WTC11 (cell line): Measurements from ENCODE around the gene CYP46A1. TPM values are rescaled to one million over a fixed set of nuclear protein-coding genes. Genes with fewer than 3 reads are reported as not detected.

ENCODE experiments used
- ATAC-seq: fragments of 200-7000 bp; cut with Tn5 transposase; 2 replicates; pipeline ENCODE4 v1.10.0; 2021; ENCODE audit warnings: mild to moderate bottlenecking, moderate library complexity
- CTCF ChIA-PET: fragments of 300-600 bp; sonication (Branson Sonifier 250); formaldehyde crosslinking; loops from one replicate; lab custom pipeline; 2021; ENCODE audit warnings: antibody characterized with exemption; lab: Charles Lee
- POLR2A ChIA-PET: fragments of 350-600 bp; sonication (Branson Sonifier 250); formaldehyde crosslinking; loops from one replicate; lab custom pipeline; 2021; ENCODE audit warnings: antibody characterized with exemption; lab: Charles Lee
- DNase-seq: peaks from one replicate; pipeline ENCODE4 v3.0.0; 2021; ENCODE audit warnings: low spot score
- H3K27ac Mint-ChIP-seq: 2 replicates; pipeline ENCODE4 v1.8.0; 2021; ENCODE audit warnings: mixed read lengths
- H3K27me3 Mint-ChIP-seq: 2 replicates; pipeline ENCODE4 v1.8.0; 2021; ENCODE audit warnings: low read depth, mild to moderate bottlenecking, moderate library complexity, mixed read lengths
- H3K36me3 Mint-ChIP-seq: 2 replicates; pipeline ENCODE4 v1.8.0; 2021; ENCODE audit warnings: mixed read lengths
- H3K4me1 Mint-ChIP-seq: 2 replicates; pipeline ENCODE4 v1.8.0; 2022; ENCODE audit warnings: mixed read lengths
- H3K4me3 Mint-ChIP-seq: 2 replicates; pipeline ENCODE4 v1.8.0; 2021; ENCODE audit warnings: mild to moderate bottlenecking, moderate library complexity, mixed read lengths
- H3K9me3 Mint-ChIP-seq: 2 replicates; pipeline ENCODE4 v1.8.0; 2021; ENCODE audit warnings: mixed read lengths
- ETV6 ChIP-seq: sonication (generic); formaldehyde crosslinking; IDR thresholded peaks from 2 replicates; pipeline ENCODE4 v1.8.1; 2022; ENCODE audit warnings: mild to moderate bottlenecking, missing genetic modification reagents
- FOXP1 ChIP-seq: sonication (generic); formaldehyde crosslinking; IDR thresholded peaks from 2 replicates; pipeline ENCODE4 v1.8.0; 2022; ENCODE audit warnings: missing genetic modification reagents, mild to moderate bottlenecking, moderate library complexity, borderline replicate concordance
- NFE2L1 ChIP-seq: sonication (generic); formaldehyde crosslinking; IDR thresholded peaks from 2 replicates; pipeline ENCODE4 v1.8.1; 2023; ENCODE audit warnings: missing genetic modification reagents
- NFYB ChIP-seq: sonication (generic); formaldehyde crosslinking; conservative IDR thresholded peaks from 2 replicates; pipeline ENCODE4 v1.8.0; 2022; ENCODE audit warnings: low read depth, missing genetic modification reagents
- NR1H2 ChIP-seq: sonication (generic); formaldehyde crosslinking; IDR thresholded peaks from 2 replicates; pipeline ENCODE4 v1.9.0; 2021; ENCODE audit warnings: mild to moderate bottlenecking, moderate library complexity, missing genetic modification reagents
- SMAD4 ChIP-seq: sonication (generic); formaldehyde crosslinking; IDR thresholded peaks from 2 replicates; pipeline ENCODE4 v1.8.0; 2022; ENCODE audit warnings: mild to moderate bottlenecking, missing genetic modification reagents
- TP53 ChIP-seq: sonication (generic); formaldehyde crosslinking; IDR thresholded peaks from 2 replicates; pipeline ENCODE4 v1.8.1; 2023; ENCODE audit warnings: mild to moderate bottlenecking, missing genetic modification reagents
- total RNA-seq: library from RNA; stranded (reverse); gene quantifications from 3 replicates; pipeline ENCODE4 v1.2.3, GENCODE V29; 2021
- TF ChIP-seq, protein P1 (sequence below): sonication (generic); formaldehyde crosslinking; IDR thresholded peaks from 2 replicates; pipeline ENCODE4 v1.8.1; 2022; ENCODE audit warnings: low read depth, missing genetic modification reagents, borderline replicate concordance
- TF ChIP-seq, protein P2 (sequence below): sonication (generic); formaldehyde crosslinking; IDR thresholded peaks from 2 replicates; pipeline ENCODE4 v1.8.1; 2023; ENCODE audit warnings: mild to moderate bottlenecking, missing genetic modification reagents
- TF ChIP-seq, protein P3 (sequence below): sonication (generic); formaldehyde crosslinking; IDR thresholded peaks from 2 replicates; pipeline ENCODE4 v1.8.1; 2023; ENCODE audit warnings: mild to moderate bottlenecking, missing genetic modification reagents, moderate library complexity
- TF ChIP-seq, protein P4 (sequence below): sonication (generic); formaldehyde crosslinking; IDR thresholded peaks from 2 replicates; pipeline ENCODE4 v1.8.0; 2023; ENCODE audit warnings: mild to moderate bottlenecking, missing genetic modification reagents
- TF ChIP-seq, protein P5 (sequence below): sonication (generic); formaldehyde crosslinking; IDR thresholded peaks from 2 replicates; pipeline ENCODE4 v1.8.1; 2022; ENCODE audit warnings: low read depth, mild to moderate bottlenecking, moderate library complexity, missing genetic modification reagents, borderline replicate concordance
- TF ChIP-seq, protein P6 (sequence below): sonication (generic); formaldehyde crosslinking; IDR thresholded peaks from 2 replicates; pipeline ENCODE4 v1.8.1; 2022; ENCODE audit warnings: mild to moderate bottlenecking, moderate library complexity, missing genetic modification reagents
- TF ChIP-seq, protein P7 (sequence below): sonication (generic); formaldehyde crosslinking; IDR thresholded peaks from 2 replicates; pipeline ENCODE4 v1.8.1; 2023; ENCODE audit warnings: mild to moderate bottlenecking, missing genetic modification reagents
- TF ChIP-seq, protein P8 (sequence below): sonication (generic); formaldehyde crosslinking; IDR thresholded peaks from 2 replicates; pipeline ENCODE4 v1.8.0; 2023; ENCODE audit warnings: missing genetic modification reagents
- TF ChIP-seq, protein P9 (sequence below): sonication (generic); formaldehyde crosslinking; IDR thresholded peaks from 2 replicates; pipeline ENCODE4 v1.8.1; 2023; ENCODE audit warnings: mild to moderate bottlenecking, missing genetic modification reagents, moderate library complexity

Gene CYP46A1
- total RNA-seq, 1 experiment from 2014 or later: 0.77 TPM

DNA sequence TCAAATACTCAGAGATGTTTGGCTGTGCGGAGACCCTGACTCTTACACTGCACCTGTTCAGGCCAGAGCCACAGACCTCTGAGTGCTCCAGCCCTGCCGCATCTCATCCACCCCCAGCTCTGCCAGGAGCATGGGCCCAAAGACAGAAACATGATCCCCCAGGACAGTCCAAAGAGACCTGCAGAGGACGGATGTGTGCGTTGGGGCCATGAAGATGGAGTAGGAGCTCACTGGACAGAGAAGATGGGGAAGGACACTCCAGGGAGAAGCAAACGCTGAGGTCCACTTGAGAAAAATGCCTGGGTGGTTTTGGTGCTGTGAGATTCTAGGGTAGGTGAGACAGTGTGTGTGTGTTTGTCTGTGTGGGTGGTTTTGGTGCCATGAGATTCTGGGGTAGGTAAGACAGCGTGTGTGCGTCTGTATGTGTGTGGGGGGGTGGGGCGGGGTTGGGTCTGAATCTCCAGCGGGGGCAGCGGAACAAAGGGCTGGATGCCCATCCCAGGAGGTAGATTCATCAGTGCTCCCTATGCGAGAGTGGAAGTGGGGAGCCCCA is 40.0 kb upstream of the CYP46A1 start:
- CTCF ChIA-PET: no interaction called here
- no peak overlapping the region for H3K27ac Mint-ChIP-seq
- peaks cover 5% of the 10 kb centered on the region for H3K4me1 Mint-ChIP-seq
- H3K36me3 Mint-ChIP-seq: no peaks in the 10 kb centered on the region
- TF ChIP-seq, protein P1, sequence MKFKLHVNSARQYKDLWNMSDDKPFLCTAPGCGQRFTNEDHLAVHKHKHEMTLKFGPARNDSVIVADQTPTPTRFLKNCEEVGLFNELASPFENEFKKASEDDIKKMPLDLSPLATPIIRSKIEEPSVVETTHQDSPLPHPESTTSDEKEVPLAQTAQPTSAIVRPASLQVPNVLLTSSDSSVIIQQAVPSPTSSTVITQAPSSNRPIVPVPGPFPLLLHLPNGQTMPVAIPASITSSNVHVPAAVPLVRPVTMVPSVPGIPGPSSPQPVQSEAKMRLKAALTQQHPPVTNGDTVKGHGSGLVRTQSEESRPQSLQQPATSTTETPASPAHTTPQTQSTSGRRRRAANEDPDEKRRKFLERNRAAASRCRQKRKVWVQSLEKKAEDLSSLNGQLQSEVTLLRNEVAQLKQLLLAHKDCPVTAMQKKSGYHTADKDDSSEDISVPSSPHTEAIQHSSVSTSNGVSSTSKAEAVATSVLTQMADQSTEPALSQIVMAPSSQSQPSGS (CRISPR knock-in tag): no peak
- TF ChIP-seq NFYB (CRISPR knock-in tag) (no peak), NR1H2 (CRISPR knock-in tag) (no peak), SMAD4 (no peak)
- TF ChIP-seq, protein P2, sequence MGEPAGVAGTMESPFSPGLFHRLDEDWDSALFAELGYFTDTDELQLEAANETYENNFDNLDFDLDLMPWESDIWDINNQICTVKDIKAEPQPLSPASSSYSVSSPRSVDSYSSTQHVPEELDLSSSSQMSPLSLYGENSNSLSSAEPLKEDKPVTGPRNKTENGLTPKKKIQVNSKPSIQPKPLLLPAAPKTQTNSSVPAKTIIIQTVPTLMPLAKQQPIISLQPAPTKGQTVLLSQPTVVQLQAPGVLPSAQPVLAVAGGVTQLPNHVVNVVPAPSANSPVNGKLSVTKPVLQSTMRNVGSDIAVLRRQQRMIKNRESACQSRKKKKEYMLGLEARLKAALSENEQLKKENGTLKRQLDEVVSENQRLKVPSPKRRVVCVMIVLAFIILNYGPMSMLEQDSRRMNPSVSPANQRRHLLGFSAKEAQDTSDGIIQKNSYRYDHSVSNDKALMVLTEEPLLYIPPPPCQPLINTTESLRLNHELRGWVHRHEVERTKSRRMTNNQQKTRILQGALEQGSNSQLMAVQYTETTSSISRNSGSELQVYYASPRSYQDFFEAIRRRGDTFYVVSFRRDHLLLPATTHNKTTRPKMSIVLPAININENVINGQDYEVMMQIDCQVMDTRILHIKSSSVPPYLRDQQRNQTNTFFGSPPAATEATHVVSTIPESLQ: no peak
- TF ChIP-seq, protein P3, sequence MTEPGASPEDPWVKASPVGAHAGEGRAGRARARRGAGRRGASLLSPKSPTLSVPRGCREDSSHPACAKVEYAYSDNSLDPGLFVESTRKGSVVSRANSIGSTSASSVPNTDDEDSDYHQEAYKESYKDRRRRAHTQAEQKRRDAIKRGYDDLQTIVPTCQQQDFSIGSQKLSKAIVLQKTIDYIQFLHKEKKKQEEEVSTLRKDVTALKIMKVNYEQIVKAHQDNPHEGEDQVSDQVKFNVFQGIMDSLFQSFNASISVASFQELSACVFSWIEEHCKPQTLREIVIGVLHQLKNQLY (CRISPR knock-in tag): no peak
- TF ChIP-seq, protein P4, sequence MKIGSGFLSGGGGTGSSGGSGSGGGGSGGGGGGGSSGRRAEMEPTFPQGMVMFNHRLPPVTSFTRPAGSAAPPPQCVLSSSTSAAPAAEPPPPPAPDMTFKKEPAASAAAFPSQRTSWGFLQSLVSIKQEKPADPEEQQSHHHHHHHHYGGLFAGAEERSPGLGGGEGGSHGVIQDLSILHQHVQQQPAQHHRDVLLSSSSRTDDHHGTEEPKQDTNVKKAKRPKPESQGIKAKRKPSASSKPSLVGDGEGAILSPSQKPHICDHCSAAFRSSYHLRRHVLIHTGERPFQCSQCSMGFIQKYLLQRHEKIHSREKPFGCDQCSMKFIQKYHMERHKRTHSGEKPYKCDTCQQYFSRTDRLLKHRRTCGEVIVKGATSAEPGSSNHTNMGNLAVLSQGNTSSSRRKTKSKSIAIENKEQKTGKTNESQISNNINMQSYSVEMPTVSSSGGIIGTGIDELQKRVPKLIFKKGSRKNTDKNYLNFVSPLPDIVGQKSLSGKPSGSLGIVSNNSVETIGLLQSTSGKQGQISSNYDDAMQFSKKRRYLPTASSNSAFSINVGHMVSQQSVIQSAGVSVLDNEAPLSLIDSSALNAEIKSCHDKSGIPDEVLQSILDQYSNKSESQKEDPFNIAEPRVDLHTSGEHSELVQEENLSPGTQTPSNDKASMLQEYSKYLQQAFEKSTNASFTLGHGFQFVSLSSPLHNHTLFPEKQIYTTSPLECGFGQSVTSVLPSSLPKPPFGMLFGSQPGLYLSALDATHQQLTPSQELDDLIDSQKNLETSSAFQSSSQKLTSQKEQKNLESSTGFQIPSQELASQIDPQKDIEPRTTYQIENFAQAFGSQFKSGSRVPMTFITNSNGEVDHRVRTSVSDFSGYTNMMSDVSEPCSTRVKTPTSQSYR (CRISPR knock-in tag): no peak
- no peak for DNase-seq
- POLR2A ChIA-PET: no interaction called here
- peaks cover 37% of the 10 kb centered on the region for H3K27me3 Mint-ChIP-seq
- ATAC-seq: no peak
- H3K9me3 Mint-ChIP-seq: no peaks in the 10 kb centered on the region
- H3K4me3 Mint-ChIP-seq: peak overlapping the region; percentile 55

DNA sequence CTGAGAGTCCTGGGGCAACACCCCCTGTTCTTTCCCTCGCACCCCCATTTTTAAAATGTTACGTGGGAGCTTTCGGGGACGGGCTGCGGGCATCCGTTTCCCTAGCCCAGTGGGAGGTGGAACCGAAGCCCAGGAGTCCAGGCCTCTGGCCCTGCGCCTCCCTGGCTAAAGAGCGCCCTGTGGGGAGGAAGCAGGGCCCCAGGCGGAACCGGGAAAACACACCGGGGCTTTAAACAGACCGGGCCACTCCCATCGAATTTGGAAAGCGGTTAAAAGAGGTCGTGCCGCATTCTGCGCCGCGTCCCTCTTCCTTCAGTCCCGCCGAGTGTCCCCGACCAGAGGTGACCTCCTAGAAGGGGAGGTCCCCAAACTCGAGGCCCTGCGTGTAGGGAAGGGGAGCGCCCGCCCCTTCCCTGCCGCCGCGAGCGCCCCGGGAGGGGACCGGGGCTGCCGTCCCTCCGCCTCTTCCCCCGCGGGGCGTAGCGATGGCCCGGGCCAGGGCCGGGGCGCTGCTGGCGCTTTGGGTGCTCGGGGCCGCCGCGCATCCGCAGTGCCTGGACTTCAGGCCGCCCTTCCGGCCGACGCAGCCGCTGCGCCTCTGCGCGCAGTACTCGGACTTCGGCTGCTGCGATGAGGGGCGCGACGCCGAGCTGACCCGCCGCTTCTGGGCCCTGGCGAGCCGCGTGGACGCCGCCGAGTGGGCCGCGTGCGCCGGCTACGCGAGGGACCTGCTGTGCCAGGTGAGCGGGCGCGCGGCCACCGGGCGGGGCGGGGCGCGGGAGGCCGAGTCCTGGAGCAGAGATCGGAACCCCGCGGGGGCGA is 39.2 kb upstream of the CYP46A1 start, which contains the start of gene HHIPL1:
TSS of gene HHIPL1 (plus strand) at position 407 of the 822 bp plus-strand sequence. CDS start at position 486, 79 bp downstream.
- Mint-ChIP-seq H3K27ac (no peak within 1 kb of the TSS), H3K4me3 (peak within 1 kb of the TSS; percentile 59), H3K4me1 (peaks cover 5% of the 10 kb centered on the region), H3K27me3 (peaks cover 37% of the 10 kb centered on the region), H3K9me3 (no peaks in the 10 kb centered on the region), H3K36me3 (no peaks in the 10 kb centered on the region)
- POLR2A ChIA-PET: no interaction called here
- CTCF ChIA-PET: no interaction called here
- peak; percentile 71 for ATAC-seq
- DNase-seq: peak; percentile 42
- TF ChIP-seq, protein P5, sequence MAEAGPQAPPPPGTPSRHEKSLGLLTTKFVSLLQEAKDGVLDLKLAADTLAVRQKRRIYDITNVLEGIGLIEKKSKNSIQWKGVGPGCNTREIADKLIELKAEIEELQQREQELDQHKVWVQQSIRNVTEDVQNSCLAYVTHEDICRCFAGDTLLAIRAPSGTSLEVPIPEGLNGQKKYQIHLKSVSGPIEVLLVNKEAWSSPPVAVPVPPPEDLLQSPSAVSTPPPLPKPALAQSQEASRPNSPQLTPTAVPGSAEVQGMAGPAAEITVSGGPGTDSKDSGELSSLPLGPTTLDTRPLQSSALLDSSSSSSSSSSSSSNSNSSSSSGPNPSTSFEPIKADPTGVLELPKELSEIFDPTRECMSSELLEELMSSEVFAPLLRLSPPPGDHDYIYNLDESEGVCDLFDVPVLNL: peak; percentile 63; the same call in 1 of the 2 replicates
- TF ChIP-seq TP53 (CRISPR knock-in tag) (peak; percentile 35; the same call in 1 of the 2 replicates), NFYB (CRISPR knock-in tag) (0 out of 2 replicates have a peak, but pooled peaks have one; percentile 15), FOXP1 (CRISPR knock-in tag) (peak; percentile 90), ETV6 (CRISPR knock-in tag) (peak; percentile 75; the same call in 1 of the 2 replicates), NFE2L1 (CRISPR knock-in tag) (no peak; the same call in 1 of the 2 replicates), NR1H2 (CRISPR knock-in tag) (no peak)
- TF ChIP-seq, protein P6, sequence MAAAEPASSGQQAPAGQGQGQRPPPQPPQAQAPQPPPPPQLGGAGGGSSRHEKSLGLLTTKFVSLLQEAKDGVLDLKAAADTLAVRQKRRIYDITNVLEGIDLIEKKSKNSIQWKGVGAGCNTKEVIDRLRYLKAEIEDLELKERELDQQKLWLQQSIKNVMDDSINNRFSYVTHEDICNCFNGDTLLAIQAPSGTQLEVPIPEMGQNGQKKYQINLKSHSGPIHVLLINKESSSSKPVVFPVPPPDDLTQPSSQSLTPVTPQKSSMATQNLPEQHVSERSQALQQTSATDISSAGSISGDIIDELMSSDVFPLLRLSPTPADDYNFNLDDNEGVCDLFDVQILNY: peak; percentile 56; the same call in 1 of the 2 replicates
- TF ChIP-seq, protein P7, sequence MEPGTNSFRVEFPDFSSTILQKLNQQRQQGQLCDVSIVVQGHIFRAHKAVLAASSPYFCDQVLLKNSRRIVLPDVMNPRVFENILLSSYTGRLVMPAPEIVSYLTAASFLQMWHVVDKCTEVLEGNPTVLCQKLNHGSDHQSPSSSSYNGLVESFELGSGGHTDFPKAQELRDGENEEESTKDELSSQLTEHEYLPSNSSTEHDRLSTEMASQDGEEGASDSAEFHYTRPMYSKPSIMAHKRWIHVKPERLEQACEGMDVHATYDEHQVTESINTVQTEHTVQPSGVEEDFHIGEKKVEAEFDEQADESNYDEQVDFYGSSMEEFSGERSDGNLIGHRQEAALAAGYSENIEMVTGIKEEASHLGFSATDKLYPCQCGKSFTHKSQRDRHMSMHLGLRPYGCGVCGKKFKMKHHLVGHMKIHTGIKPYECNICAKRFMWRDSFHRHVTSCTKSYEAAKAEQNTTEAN (CRISPR knock-in tag): 0 out of 2 replicates have a peak, but pooled peaks have one; percentile 33
- TF ChIP-seq, protein P8, sequence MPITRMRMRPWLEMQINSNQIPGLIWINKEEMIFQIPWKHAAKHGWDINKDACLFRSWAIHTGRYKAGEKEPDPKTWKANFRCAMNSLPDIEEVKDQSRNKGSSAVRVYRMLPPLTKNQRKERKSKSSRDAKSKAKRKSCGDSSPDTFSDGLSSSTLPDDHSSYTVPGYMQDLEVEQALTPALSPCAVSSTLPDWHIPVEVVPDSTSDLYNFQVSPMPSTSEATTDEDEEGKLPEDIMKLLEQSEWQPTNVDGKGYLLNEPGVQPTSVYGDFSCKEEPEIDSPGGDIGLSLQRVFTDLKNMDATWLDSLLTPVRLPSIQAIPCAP: no peak
- TF ChIP-seq, protein P9, sequence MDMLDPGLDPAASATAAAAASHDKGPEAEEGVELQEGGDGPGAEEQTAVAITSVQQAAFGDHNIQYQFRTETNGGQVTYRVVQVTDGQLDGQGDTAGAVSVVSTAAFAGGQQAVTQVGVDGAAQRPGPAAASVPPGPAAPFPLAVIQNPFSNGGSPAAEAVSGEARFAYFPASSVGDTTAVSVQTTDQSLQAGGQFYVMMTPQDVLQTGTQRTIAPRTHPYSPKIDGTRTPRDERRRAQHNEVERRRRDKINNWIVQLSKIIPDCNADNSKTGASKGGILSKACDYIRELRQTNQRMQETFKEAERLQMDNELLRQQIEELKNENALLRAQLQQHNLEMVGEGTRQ (CRISPR knock-in tag): 0 out of 2 replicates have a peak, but pooled peaks have one; percentile 25
